MV-4-11 (cell line): Measurements from ENCODE around the gene VAMP8.
"Not testable (repeated sequence)": the region's sequence is repeated elsewhere in the genome, so short reads cannot be mapped to it uniquely, and the experiment has no call there.

ENCODE experiments used
- DNase-seq: peaks from one replicate; lab custom pipeline; 2025; lab: John Stamatoyannopoulos, UW

The VAMP8 gene

DNA sequence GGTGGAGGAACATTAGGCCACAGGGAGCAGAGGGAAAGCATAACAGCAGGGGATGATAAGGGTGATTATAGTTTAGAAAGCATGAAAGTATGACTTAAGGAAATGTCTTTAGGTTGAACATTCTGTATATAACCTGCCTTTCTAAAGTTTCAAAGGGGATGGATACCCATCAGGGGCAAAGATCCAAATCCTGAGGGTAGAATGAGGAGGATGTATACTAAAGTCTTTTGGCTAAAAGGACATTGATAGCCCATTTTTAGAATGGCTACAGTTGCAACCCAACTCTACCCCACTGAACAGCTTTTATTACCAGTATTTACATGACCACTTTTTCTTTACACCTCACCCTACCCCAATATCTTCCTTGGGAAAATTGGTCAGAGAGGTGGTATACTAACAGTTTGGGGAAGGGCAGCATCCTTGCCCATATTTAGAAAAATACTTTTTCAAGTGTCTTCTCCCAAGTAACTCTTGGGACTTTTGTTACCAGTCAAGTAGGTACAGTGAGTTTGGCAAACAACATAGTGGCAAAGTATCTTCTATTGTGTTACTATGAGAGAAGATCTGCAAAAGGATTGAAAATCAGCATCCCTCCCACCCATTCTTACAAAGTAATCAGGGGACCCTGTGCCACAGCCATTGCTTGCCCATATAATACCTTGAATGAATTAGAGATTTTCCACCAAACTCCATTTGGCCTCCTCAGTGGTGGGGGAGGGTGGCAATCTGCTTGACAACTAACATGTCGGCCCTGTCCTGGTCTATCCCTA is 30.1 kb upstream of the VAMP8 start:
- no peak for DNase-seq

DNA sequence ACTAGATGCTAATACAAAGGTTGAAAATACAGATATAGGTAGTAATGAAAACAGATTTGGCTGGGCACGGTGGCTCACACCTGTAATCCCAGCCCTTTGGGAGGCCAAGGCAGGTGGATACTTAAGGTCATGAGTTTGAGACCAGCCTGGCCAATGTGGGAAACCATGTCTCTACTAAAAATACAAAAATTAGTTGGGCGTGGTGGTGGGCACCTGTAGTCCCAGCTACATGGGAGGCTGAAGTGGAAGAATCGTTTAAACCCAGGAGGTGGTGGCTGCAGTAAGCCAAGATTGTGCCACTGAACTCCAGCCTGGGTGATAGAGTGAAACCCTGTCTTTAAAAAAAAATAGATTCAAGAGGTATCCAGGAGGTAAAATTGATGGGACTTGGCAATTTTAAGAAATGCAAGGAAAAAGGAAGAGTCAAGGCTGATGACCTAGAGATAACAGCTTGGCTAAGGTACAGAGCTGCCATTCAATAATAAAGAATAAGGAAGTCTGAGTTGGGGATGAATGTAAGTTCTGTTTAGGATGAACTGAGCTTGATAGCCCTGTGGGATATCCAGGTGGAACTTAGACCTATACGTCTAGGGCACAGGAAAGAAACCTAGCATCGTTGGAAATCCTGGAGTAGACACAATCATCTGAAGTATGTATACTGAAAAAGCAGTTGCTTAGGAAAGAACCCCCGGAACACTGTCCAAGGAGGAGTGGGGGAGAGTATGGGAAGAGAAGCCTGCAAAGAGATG is 29.4 kb upstream of the VAMP8 start:
- no peak for DNase-seq

GRCh38 chr2:85548608-85548900 is 28.8 kb upstream of the VAMP8 start:
- DNase-seq, result no peak

DNA sequence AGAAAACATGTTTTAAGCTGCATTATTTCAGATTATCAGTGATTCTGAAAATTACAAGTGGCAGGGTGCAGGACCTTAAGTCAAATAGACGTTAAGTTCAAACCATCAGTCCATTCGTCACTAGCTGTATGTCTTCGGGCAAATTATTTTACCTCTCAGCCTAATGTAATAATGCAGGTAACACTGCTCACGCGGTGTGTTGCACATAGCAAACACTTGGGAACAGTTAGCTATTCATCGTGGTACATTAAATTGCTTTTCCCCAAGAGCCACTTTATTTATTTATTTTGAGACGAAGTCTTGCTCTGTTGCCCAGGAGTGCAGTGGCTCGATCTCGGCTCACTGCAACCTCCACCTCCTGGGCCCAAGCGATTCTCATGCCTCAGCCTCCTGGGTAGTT is 28.3 kb upstream of the VAMP8 start:
- DNase-seq, result no peak

DNA sequence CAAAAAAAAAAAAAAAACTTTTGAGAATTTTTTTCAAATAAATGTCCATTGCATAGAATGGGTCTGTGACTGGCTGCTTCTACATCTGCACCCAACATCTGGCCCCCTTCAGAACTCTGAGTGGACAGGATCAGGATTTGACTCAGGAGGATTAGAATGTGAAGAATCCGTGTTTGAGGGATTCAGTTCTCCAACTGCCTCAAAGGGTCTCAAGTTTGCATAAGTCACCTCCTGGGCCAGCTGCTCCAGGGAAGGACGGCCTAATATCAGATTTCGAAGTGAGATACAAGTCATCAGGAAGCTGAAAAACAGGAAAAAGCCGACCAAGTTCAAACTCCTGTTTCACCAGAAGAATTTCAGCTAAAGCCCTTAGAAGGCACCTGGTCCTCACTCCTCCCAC is 27.6 kb upstream of the VAMP8 start:
- no peak for DNase-seq

DNA sequence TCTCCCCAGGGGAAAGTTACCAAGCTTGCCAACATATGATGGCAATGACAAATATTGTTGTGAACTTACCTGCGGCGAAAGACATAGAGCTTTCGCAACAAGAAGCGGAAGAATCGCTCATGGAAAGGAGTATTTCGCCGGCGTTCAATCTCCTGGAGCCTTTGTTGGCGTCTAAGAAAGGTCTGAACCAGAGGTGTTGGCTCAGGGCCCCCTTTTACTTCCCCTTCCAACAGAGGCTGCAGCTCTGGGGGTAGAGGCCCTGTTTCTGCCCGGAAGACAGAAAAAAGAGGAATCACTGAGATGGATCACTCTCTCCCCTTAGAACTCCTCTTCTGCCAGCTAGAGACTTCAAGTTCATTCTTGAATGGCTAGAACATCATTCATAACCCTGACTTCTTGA is 26.9 kb upstream of the VAMP8 start:
- DNase-seq, result no peak

DNA sequence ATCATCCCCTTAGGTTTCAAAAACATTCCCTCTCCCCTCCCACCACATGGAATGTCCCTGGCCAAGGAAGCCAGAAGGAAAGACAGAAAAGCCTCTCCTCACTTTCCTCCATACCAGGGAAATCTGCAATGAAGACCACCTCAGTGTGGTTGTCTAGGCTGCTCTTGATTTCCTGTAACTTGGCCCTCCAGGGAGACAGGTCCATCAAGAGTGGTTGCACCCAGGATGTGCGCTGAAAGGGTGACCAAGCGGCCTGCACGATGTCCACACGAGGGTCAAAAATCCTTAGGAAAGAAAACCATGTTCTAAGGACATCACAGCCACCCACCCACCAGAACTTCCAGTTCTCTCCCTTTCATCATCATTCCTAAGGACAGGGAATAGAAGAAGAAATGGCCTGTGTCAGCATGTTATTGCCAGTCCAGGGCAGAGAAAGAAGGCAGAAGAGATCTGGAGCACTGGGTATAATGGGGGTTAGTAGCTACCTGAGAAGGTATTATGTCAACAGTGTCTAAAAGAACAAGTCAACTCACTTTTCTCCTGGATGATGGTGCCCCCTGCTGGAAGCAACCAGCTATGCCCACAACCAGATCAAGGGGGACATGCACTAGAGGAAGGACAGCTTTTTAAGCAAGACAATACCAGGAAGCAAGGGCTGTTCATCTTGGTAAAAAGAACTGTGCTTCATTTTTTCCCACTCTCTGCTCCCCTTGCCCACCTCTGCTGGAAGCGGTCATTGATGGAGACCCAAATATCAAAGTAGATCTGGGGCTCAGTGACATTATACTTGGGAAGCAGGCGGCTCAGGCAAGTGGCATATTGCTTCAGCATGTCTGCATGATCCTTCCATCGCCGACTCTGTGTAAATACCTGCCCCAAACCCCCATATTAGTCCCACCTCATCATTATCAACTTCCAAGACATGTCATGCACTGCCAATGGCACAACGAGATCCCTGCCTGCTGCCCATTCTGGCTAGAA is 25.4 kb upstream of the VAMP8 start:
- DNase-seq, result peak; percentile 72

- DNase-seq, result no peak
Observed at GRCh38 chr2:85553184-85553583, 24.2 kb upstream of the VAMP8 start.

DNA sequence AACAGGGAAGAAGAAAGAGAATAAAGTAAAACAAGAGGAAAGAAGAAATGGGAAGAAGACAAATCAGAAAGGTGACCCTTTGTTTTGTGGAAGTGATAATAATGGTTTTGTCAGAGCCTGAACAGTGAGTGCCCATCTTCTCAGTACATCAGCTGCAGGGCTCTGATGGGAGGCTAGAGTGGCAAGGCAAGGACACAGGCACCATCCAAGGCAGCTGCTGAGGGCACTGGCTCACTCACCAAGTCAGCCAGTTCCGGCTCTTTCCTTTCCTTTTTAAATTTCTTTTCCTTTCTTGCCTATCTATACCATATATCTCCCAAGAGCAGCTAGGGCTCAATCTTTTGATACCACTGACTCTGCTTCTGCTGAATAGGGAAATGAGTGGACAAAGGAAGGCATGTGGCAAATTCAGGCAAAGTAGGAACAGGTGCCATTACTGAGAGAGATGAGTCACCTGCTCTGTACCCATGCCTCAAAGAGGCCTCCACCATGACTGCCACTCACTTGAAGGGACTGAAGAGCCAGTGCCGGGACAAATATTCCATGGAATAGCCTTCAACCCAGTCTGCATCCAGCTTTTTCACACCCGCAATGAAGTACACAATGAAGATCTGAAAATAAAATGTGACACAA is 22.3 kb upstream of the VAMP8 start:
- no peak for DNase-seq

- no peak for DNase-seq
Observed at GRCh38 chr2:85557130-85557529, 20.3 kb upstream of the VAMP8 start.

DNA sequence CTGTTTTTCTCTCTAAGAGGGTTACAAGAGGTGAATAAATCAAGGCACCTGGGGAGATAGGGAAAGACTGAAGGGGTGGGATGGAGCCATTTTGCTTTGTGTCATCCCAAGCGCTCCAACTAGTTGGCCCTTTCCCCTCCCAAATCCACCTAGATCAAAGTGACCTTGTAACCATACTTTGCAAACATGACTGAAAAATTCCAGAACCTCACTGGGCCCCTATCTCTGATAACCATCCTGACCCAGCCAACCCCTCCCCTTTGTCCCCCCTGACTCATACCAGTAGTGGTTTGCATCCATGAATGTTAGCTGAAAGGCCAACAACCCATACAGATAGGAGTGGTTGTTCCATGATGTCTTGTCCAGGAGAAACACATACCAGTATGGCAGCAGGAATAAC is 19.2 kb upstream of the VAMP8 start:
- no peak for DNase-seq

- not testable (repeated sequence) for DNase-seq
Observed at GRCh38 chr2:85560403-85560726, 17.0 kb upstream of the VAMP8 start.

- no peak for DNase-seq
Observed at GRCh38 chr2:85560812-85561279, 16.5 kb upstream of the VAMP8 start.

DNA sequence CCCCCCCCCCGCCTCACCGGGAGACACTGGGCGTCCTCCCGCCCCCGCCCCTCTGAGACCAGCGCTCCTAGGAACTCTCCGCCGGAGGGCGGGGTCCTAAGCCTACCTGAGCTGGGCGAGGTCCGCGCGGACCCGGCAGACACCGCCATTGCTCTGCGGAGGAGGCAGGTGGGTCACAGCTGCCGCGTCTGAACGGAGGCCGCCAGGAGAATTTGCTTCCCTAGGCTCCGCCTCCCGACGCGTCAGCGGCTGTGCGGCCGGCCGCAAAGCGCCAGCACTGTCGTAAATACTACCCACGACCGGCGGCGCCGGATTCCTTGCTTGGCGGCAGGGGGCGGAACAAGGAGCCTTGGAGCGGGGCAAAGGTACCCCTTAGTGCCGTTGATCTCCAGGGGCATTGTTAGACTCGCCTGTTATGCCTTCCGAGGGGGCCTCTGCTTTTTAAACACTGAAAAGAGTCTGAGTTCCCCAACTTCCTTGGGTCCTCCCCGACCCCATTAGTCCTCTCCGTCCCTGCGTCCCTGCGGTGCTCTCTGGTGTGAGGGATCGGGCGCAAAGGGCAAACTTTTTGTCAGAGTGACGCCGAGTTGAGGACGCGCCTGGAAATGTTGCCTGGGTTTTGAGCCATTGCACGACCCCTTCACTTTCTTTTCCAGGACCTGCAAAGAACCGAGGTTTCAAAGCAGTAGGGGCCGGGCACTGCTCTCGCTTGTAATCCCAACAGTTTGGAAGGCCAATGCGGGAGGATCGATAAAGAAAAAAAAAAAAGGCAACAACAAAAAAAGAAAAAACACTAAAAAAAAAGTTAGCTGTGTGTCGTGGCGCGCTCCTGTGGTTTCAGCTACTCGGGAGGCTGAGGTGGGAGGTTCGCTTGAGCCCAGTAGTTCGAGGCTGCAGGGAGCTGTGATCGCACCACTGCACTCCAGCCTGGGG is 15.8 kb upstream of the VAMP8 start, which contains the start of gene GGCX:
Gene GGCX, minus strand, starts transcription at position 214 of the 933 bp plus-strand sequence. Its CDS starts 65 bp downstream, at position 149.
- peak; percentile 92 for DNase-seq

DNA sequence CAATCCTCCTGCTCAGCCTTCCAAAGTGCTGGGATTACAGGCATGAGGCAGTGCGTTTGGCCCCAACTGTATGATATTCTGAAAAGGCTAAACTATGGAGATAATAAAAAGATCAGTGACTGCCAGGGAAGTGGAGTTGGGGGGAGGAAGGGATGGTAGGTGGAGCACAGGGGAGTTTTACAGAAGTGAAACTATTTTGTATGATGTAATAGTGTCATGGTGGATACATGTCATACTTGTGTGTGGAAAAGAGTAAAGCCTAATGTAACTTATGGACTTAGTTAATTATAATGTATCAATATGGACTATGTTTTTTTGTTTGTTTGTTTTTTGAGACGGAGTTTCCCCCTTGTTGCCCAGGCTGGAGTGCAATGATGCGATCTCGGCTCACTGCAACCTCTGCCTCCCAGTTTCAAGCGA is 13.2 kb upstream of the VAMP8 start:
- peak; percentile 90 for DNase-seq

- no peak for DNase-seq
Observed at GRCh38 chr2:85566265-85566664, 11.1 kb upstream of the VAMP8 start.

DNA sequence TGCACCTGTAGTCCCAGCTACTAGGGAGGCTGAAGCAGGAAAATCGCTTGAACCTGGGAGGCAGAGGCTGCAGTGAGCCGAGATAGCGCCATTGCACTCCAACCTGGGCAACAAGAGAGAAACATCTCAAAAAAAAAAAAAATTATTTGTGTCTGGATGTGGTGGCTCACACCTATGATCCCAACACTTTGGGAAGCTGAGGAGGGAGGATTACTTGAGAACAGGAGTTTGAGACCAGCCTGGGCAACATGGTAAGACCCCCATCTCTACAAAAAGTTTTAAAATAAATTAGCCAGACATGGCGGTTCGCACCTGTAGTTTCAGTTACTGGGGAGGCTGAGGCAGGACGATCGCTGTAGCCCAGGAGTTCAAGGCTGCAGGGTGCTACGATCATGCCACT is 1.6 kb upstream of the VAMP8 start:
- DNase-seq, result no peak

DNA sequence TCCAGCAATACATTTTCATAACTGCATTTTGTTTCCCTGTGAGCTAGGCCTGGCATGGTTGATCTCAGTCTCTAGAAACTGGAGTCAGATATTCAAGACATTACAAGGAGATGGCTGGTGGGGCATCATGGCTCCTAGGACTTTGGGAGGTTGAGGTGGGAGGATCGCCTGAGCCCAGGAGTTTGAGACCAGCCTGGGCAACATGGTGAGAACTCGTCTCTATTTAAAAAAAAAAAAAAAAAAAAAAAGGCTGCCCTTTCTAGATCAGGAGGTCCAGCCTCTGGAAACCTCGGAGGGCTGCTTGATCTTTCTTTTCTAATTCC is 362 bp upstream of the VAMP8 start:
- no peak for DNase-seq

- DNase-seq, result peak; percentile 93
Observed at GRCh38 chr2:85578243-85579180, 1.1 kb downstream of the VAMP8 start.
